HUES6 (cell line): Measurements from ENCODE around the gene PDCD1LG2.

Experiments used
- H3K27ac ChIP-seq: 2 replicates; pipeline ENCODE4 v1.7.0; 2013; ENCODE audit warnings: low read depth, mild to moderate bottlenecking, low read length, inconsistent platforms
- H3K27me3 ChIP-seq: 2 replicates; pipeline ENCODE4 v1.6.1; 2013; ENCODE audit warnings: low read length; ENCODE audit not compliant: control insufficient read depth, insufficient read depth
- H3K36me3 ChIP-seq: 2 replicates; pipeline ENCODE4 v1.6.1; 2013; ENCODE audit warnings: low read length; ENCODE audit not compliant: control insufficient read depth, insufficient read depth
- H3K4me1 ChIP-seq: 2 replicates; pipeline ENCODE4 v1.6.1; 2013; ENCODE audit warnings: low read length; ENCODE audit not compliant: control insufficient read depth, insufficient read depth
- H3K4me3 ChIP-seq: 2 replicates; pipeline ENCODE4 v1.5.1; 2013; ENCODE audit warnings: low read depth, low read length
- H3K9ac ChIP-seq: one replicate; pipeline ENCODE4 v1.6.1; 2013; ENCODE audit warnings: mild to moderate bottlenecking, low read length
- H3K9me3 ChIP-seq: 2 replicates; pipeline ENCODE4 v1.6.1; 2013; ENCODE audit warnings: low read depth, low read length; ENCODE audit not compliant: control insufficient read depth, insufficient read depth

The PDCD1LG2 gene

GRCh38 chr9:5532790-5533189, 22.5 kb downstream of the PDCD1LG2 start:
- H3K27me3 ChIP-seq, result no peaks in the 10 kb centered on the region
- H3K36me3 ChIP-seq, result no peaks in the 10 kb centered on the region
- H3K9ac ChIP-seq, result no peak overlapping the region
- H3K4me3 ChIP-seq, result no peak overlapping the region
- H3K4me1 ChIP-seq, result peaks cover 10% of the 10 kb centered on the region; the same call in 1 of the 2 replicates
- no peaks in the 10 kb centered on the region for H3K9me3 ChIP-seq
- no peak overlapping the region for H3K27ac ChIP-seq

GRCh38 chr9:5536684-5537083, 26.4 kb downstream of the PDCD1LG2 start:
- H3K4me3 ChIP-seq, result no peak overlapping the region
- H3K9me3 ChIP-seq, result no peaks in the 10 kb centered on the region
- no peaks in the 10 kb centered on the region for H3K4me1 ChIP-seq
- H3K27me3 ChIP-seq, result no peaks in the 10 kb centered on the region
- no peaks in the 10 kb centered on the region for H3K36me3 ChIP-seq
- no peak overlapping the region for H3K27ac ChIP-seq
- no peak overlapping the region for H3K9ac ChIP-seq

GRCh38 chr9:5543875-5544702, 33.8 kb downstream of the PDCD1LG2 start:
- Histone ChIP-seq H3K27me3 (no peaks in the 10 kb centered on the region), H3K4me1 (peaks cover 9% of the 10 kb centered on the region)

DNA sequence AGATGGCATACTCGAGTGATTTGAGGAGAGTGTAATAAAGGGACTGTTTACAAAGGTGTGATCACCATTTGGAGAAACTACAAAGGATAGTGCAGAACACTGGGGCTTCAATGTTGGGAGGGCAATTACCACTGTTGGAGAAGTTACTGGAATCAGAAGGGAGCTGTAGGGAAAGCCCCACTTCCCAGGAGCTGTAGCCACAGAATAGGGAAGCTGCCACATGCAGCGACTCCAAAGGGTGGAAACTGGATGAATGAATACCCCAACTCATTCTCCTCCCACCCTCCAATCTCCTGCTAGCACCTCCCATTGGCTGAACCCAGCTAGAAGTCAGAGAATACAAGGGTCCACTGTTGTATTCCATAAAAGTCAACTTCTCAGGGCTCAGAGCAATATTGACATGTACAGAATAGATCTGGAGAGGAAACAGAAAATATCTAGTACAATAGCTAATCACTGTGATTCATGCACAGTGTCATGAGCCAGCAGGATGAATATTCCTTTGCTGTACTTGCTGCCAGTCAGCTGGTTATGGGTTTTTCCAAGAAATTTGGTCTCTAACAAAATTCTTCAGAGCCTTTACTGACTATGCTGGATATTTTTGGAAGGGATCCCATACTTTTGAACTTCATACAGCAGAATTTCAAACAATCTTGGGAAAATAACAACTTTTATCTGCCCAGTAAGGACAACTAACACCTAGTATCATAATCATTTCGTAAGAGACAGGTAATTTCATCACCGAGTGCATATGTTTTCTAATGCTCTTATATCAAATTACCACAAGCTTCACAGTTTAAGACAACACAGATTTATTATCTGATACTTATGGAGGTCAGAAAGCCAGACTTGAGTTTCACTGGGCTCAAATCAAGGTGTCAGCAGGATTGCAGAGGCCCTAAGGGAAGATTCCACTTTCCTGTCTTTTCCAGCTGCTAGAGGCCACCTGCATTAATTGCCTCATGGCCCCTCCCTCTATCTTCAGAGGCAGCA, 39.6 kb downstream of the PDCD1LG2 start:
- Histone ChIP-seq H3K9ac (no peak overlapping the region), H3K27me3 (no peaks in the 10 kb centered on the region), H3K4me1 (no peaks in the 10 kb centered on the region), H3K36me3 (no peaks in the 10 kb centered on the region), H3K4me3 (no peak overlapping the region), H3K27ac (no peak overlapping the region), H3K9me3 (no peaks in the 10 kb centered on the region)

More at GRCh38 chr9:5543875-5544702, 33.8 kb downstream of the PDCD1LG2 start:
- no peaks in the 10 kb centered on the region for H3K36me3 ChIP-seq
- no peak overlapping the region for H3K9ac ChIP-seq
- H3K4me3 ChIP-seq, result no peak overlapping the region
- no peaks in the 10 kb centered on the region for H3K9me3 ChIP-seq
- H3K27ac ChIP-seq, result no peak overlapping the region

DNA sequence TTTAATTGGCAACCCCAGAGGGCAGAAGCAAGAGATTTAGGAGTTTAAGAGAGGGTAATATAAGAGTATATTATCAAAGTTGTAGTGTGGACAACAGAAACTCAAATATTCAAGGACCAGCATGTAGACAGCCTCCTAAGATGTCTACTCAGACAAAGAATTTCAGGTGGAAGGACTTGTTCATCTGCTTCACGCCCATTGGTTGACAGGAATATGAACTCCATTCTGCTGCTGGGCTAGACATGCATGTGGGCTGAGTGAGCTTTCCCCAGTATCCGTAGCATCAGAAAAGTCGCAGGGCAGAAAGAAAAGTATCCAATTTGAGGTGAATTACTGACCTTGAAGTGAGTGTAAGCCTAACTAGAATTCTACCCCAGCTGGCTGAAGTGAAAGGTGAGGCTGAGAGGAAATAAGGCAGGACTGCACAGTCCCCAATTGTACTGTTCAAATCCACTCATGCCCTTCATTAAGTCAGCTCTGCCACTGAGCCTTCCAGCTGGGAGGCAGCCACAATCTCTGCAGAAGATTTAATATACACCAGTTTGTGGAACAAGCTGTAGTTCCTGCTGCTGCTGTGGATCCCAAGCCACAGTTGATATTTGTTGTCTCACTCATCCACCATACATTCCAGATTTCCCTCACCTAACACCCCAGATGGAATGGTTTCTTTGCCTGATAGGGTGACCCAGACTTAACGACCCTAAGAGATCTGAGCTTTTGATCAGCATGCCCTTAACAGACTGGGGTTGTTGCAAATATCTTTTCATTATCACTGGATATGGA, 41.2 kb downstream of the PDCD1LG2 start:
- H3K9me3 ChIP-seq, result no peaks in the 10 kb centered on the region
- H3K27ac ChIP-seq, result no peak overlapping the region
- no peak overlapping the region for H3K9ac ChIP-seq
- H3K36me3 ChIP-seq, result no peaks in the 10 kb centered on the region
- H3K4me3 ChIP-seq, result no peak overlapping the region
- no peaks in the 10 kb centered on the region for H3K27me3 ChIP-seq
- no peaks in the 10 kb centered on the region for H3K4me1 ChIP-seq

DNA sequence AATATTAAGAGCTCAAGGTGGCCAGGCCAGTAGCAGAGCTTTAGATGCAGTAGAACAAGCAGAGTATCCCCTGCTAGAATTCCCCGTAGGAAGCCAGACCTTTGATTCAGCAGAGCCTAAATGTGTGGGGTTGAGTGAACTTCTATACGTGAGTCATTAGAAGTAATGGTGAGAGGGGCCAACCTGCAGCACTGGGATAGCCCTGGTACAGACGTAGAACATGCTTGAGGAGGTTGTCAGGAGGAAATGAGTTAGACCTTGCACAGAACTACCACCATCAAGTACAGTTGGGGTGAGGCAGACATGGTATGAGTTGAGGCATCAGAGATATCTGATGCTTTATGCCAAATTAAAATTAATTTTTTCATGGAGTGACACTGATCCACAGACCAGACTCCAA, 42.0 kb downstream of the PDCD1LG2 start:
- Histone ChIP-seq H3K4me1 (no peaks in the 10 kb centered on the region), H3K9ac (no peak overlapping the region), H3K4me3 (no peak overlapping the region), H3K36me3 (no peaks in the 10 kb centered on the region), H3K9me3 (no peaks in the 10 kb centered on the region), H3K27me3 (peaks cover 2% of the 10 kb centered on the region; the same call in 1 of the 2 replicates), H3K27ac (no peak overlapping the region)

DNA sequence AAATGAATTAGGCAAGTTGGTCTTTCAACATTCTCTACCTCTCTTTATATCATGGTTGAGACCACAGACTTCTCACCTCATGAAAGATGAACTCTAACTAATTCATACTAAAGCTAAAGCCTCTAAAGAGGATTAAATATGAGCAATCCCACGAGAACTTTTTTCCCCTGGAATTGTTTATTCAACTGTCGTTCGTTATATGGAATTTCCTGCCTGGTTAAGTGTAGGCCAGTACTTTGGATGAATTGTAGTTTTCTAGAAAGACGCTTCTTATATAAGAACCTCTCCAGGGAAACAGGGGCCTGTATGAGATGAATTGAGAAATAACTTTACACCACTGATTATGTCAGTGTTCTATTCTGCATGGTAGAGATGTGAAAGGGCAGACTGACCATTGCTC, 42.9 kb downstream of the PDCD1LG2 start:
- Histone ChIP-seq H3K9me3 (no peaks in the 10 kb centered on the region), H3K4me3 (no peak overlapping the region), H3K27ac (no peak overlapping the region), H3K27me3 (peaks cover 9% of the 10 kb centered on the region; the same call in 1 of the 2 replicates), H3K36me3 (no peaks in the 10 kb centered on the region), H3K4me1 (no peaks in the 10 kb centered on the region), H3K9ac (no peak overlapping the region)

DNA sequence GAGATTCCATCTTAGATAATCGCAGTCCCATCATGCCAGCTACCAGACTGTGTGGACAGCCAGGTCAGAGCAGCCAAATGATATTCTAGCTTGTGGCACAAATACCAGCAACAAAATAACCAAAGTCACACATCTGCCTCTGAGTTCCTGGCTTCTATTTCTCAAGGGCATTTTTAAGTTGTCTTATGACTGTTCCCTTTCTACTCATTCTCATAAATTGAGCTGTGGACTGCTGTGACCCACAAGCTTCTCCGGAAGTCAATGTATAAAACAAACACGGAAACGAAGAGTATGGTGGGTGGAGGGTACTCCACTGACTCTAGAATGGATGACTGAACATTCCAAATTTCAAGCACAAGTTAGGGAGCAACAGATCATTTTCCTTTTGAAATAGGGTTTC, 43.9 kb downstream of the PDCD1LG2 start:
- Histone ChIP-seq H3K27me3 (peaks cover 16% of the 10 kb centered on the region), H3K36me3 (no peaks in the 10 kb centered on the region), H3K9me3 (no peaks in the 10 kb centered on the region), H3K9ac (no peak overlapping the region), H3K4me3 (no peak overlapping the region), H3K4me1 (no peaks in the 10 kb centered on the region), H3K27ac (no peak overlapping the region)

- Histone ChIP-seq H3K9me3 (no peaks in the 10 kb centered on the region), H3K4me1 (no peaks in the 10 kb centered on the region), H3K9ac (no peak overlapping the region)
These were observed 45.9 kb downstream of the PDCD1LG2 start for GRCh38 chr9:5556101-5556705.

More at GRCh38 chr9:5556101-5556705, 45.9 kb downstream of the PDCD1LG2 start:
- Histone ChIP-seq H3K27ac (no peak overlapping the region), H3K4me3 (no peak overlapping the region), H3K36me3 (no peaks in the 10 kb centered on the region), H3K27me3 (peaks cover 31% of the 10 kb centered on the region)
